HEK293 (cell line): ENCODE data around the gene PELI3.

Source experiments
- CTCF ChIA-PET: fragments of 350-600 bp; formaldehyde crosslinking; extraction: SDS; loops from one replicate; lab custom pipeline; 2021; ENCODE audit warnings: antibody characterized with exemption; lab: Yijun Ruan, JAX
- POLR2A ChIA-PET: fragments of 300-600 bp; formaldehyde crosslinking; extraction: SDS; loops from one replicate; lab custom pipeline; 2020; ENCODE audit warnings: antibody characterized with exemption, inconsistent platforms; lab: Yijun Ruan, JAX
- H3K27ac ChIP-seq: fragments of 200-500 bp; sonication (Bioruptor generic); 2 replicates; pipeline ENCODE4 v1.5.1; 2014; ENCODE audit warnings: low read depth, low read length, control low read depth, inconsistent platforms; ENCODE audit errors: extremely low read depth
- H3K36me3 ChIP-seq, 2 experiments: fragments of 200-500 bp in 1 of 2; sonication (Bioruptor generic) in 1 of 2; 1 replicate in 1 of 2; 2 replicates in 1 of 2; pipeline ENCODE4 v1.5.1; 2014 to 2017; ENCODE audit warnings: inconsistent platforms in 2 of 2, low read length in 2 of 2; ENCODE audit not compliant: control insufficient read depth in 2 of 2, insufficient read depth in 1 of 2
- H3K4me1 ChIP-seq: fragments of 200-500 bp; sonication (Bioruptor generic); 2 replicates; pipeline ENCODE4 v1.5.1; 2014; ENCODE audit warnings: mild to moderate bottlenecking, low read length, inconsistent platforms; ENCODE audit not compliant: control insufficient read depth, insufficient read depth
- H3K4me3 ChIP-seq: 2 replicates; pipeline ENCODE4 v1.5.1; 2011; ENCODE audit warnings: low read depth, mild to moderate bottlenecking, control low read depth, low read length, moderate library complexity
- H3K9me3 ChIP-seq: fragments of 200-500 bp; sonication (Bioruptor generic); 2 replicates; pipeline ENCODE4 v1.5.1; 2014; ENCODE audit warnings: low read depth, low read length, inconsistent platforms; ENCODE audit not compliant: control insufficient read depth, insufficient read depth
- EGR2 ChIP-seq: fragments of 450-650 bp; formaldehyde crosslinking; IDR thresholded peaks from 2 replicates; pipeline ENCODE4 v1.5.1; 2016; ENCODE audit warnings: low read depth, missing biosample characterization, missing genetic modification characterization
- ELK4 ChIP-seq: IDR thresholded peaks from 2 replicates; pipeline ENCODE4 v1.6.1; 2011; ENCODE audit warnings: mild to moderate bottlenecking, low read depth, low read length, borderline replicate concordance
- KLF16 ChIP-seq: fragments of 450-650 bp; formaldehyde crosslinking; IDR thresholded peaks from 2 replicates; pipeline ENCODE4 v1.5.1; 2017; ENCODE audit warnings: missing biosample characterization, missing genetic modification characterization
- KLF7 ChIP-seq: fragments of 450-650 bp; formaldehyde crosslinking; IDR thresholded peaks from 2 replicates; pipeline ENCODE4 v1.5.1; 2016; ENCODE audit warnings: missing biosample characterization, missing genetic modification characterization, borderline replicate concordance
- MZF1 ChIP-seq: fragments of 450-650 bp; formaldehyde crosslinking; IDR thresholded peaks from 2 replicates; pipeline ENCODE4 v1.5.1; 2017; ENCODE audit warnings: missing biosample characterization, missing genetic modification characterization, borderline replicate concordance
- SCRT1 ChIP-seq: fragments of 450-650 bp; formaldehyde crosslinking; IDR thresholded peaks from 2 replicates; pipeline ENCODE4 v1.5.1; 2016; ENCODE audit warnings: missing biosample characterization, missing genetic modification characterization, borderline replicate concordance
- SCRT2 ChIP-seq: fragments of 450-650 bp; formaldehyde crosslinking; IDR thresholded peaks from 2 replicates; pipeline ENCODE4 v1.5.1; 2016; ENCODE audit warnings: missing biosample characterization, missing genetic modification characterization
- ZBTB8A ChIP-seq: fragments of 450-650 bp; formaldehyde crosslinking; IDR thresholded peaks from 2 replicates; pipeline ENCODE4 v1.5.1; 2016; ENCODE audit warnings: missing biosample characterization, missing genetic modification characterization
- ZNF121 ChIP-seq: fragments of 450-650 bp; formaldehyde crosslinking; IDR thresholded peaks from 2 replicates; pipeline ENCODE4 v1.5.1; 2016; ENCODE audit warnings: missing biosample characterization, missing genetic modification characterization
- ZNF148 ChIP-seq: fragments of 450-650 bp; formaldehyde crosslinking; IDR thresholded peaks from 2 replicates; pipeline ENCODE4 v1.5.0; 2017; ENCODE audit warnings: missing biosample characterization, missing genetic modification characterization, borderline replicate concordance
- ZNF202 ChIP-seq: fragments of 450-650 bp; formaldehyde crosslinking; IDR thresholded peaks from 2 replicates; pipeline ENCODE4 v1.5.1; 2016; ENCODE audit warnings: missing biosample characterization, missing genetic modification characterization, borderline replicate concordance
- ZNF221 ChIP-seq: fragments of 450-650 bp; formaldehyde crosslinking; IDR thresholded peaks from 2 replicates; pipeline ENCODE4 v1.5.1; 2017; ENCODE audit warnings: missing biosample characterization, missing genetic modification characterization, borderline replicate concordance
- ZNF248 ChIP-seq: fragments of 450-650 bp; formaldehyde crosslinking; IDR thresholded peaks from 2 replicates; pipeline ENCODE4 v1.5.1; 2017; ENCODE audit warnings: missing biosample characterization, missing genetic modification characterization
- ZNF37A ChIP-seq: fragments of 450-650 bp; IDR thresholded peaks from 2 replicates; pipeline ENCODE4 v1.5.1; 2018; ENCODE audit warnings: missing biosample characterization, missing genetic modification characterization
- ZNF398 ChIP-seq: fragments of 450-650 bp; formaldehyde crosslinking; IDR thresholded peaks from 2 replicates; pipeline ENCODE4 v1.5.1; 2017; ENCODE audit warnings: missing biosample characterization, missing genetic modification characterization
- ZNF433 ChIP-seq: fragments of 450-650 bp; formaldehyde crosslinking; IDR thresholded peaks from 2 replicates; pipeline ENCODE4 v1.5.1; 2016; ENCODE audit warnings: missing biosample characterization, missing genetic modification characterization, low read depth
- ZNF488 ChIP-seq: fragments of 450-650 bp; formaldehyde crosslinking; IDR thresholded peaks from 2 replicates; pipeline ENCODE4 v1.5.1; 2016; ENCODE audit warnings: missing biosample characterization, missing genetic modification characterization
- ZNF549 ChIP-seq: fragments of 450-650 bp; IDR thresholded peaks from 2 replicates; pipeline ENCODE4 v1.5.1; 2018; ENCODE audit warnings: missing biosample characterization, missing genetic modification characterization, mild to moderate bottlenecking, inconsistent platforms, moderate library complexity
- ZNF571 ChIP-seq: fragments of 450-650 bp; formaldehyde crosslinking; IDR thresholded peaks from 2 replicates; pipeline ENCODE4 v1.5.0; 2017; ENCODE audit warnings: missing biosample characterization, missing genetic modification characterization
- ZNF654 ChIP-seq: fragments of 450-650 bp; formaldehyde crosslinking; IDR thresholded peaks from 2 replicates; pipeline ENCODE4 v1.5.1; 2016; ENCODE audit warnings: low read depth, missing biosample characterization, missing genetic modification characterization
- ZNF843 ChIP-seq: fragments of 450-650 bp; formaldehyde crosslinking; IDR thresholded peaks from 2 replicates; pipeline ENCODE4 v1.5.1; 2016; ENCODE audit warnings: missing biosample characterization, missing genetic modification characterization

The PELI3 gene

GRCh38 chr11:66448523-66448922 lies 18.2 kb upstream of the PELI3 start:
- POLR2A ChIA-PET: no interaction called here

GRCh38 chr11:66450560-66450959 lies 16.1 kb upstream of the PELI3 start:
- CTCF ChIA-PET: no interaction called here
- Histone ChIP-seq H3K9me3 (no peaks in the 10 kb centered on the region), H3K36me3 (no peaks in the 10 kb centered on the region), H3K4me1 (no peaks in the 10 kb centered on the region), H3K4me3 (no peak overlapping the region), H3K27ac (no peak overlapping the region)
- TF ChIP-seq SCRT2 (tag by site-specific recombination) (0 out of 2 replicates have a peak, but pooled peaks have one; percentile 48), ZNF843 (tag by site-specific recombination) (no peak), KLF7 (no peak), SCRT1 (tag by site-specific recombination) (0 out of 2 replicates have a peak, but pooled peaks have one; percentile 20)
- POLR2A ChIA-PET: interaction anchor here (1.1 kb wide), 1 partner anchor 12 kb away, joined by 3 read pairs; the partner anchor contains the start of gene MRPL11

More at GRCh38 chr11:66448523-66448922, 18.2 kb upstream of the PELI3 start:
- TF ChIP-seq ZNF221 (no peak), ZNF433 (no peak), ZNF121 (tag by site-specific recombination) (no peak), ZNF654 (no peak), ZNF148 (tag by site-specific recombination) (no peak), ZNF571 (no peak), ZNF398 (tag by site-specific recombination) (no peak), ZNF549 (tag by site-specific recombination) (no peak), ZBTB8A (tag by site-specific recombination) (no peak), ZNF488 (tag by site-specific recombination) (no peak), EGR2 (tag by site-specific recombination) (no peak), KLF16 (no peak), ELK4 (no peak), ZNF37A (tag by site-specific recombination) (no peak), ZNF202 (no peak), MZF1 (tag by site-specific recombination) (no peak), SCRT2 (tag by site-specific recombination) (no peak), ZNF248 (tag by site-specific recombination) (no peak)
- no peak overlapping the region for H3K27ac ChIP-seq
- H3K36me3 ChIP-seq: no peaks in the 10 kb centered on the region
- CTCF ChIA-PET: no interaction called here
- H3K9me3 ChIP-seq: no peaks in the 10 kb centered on the region
- H3K4me3 ChIP-seq: no peak overlapping the region
- no peaks in the 10 kb centered on the region for H3K4me1 ChIP-seq
